ENCODE measurements around the gene JOSD2.

GRCh38 chr19:50476907-50477238 is 34.1 kb downstream of the JOSD2 start:
- TF ChIP-seq CTCF (IDR thresholded peaks at IDR 0.05; ENCODE audit: low read length) (no peak), EZH2phosphoT487 (IDR thresholded peaks at IDR 0.05; ENCODE audit: low read length) (no peak)
